SK-N-MC (cell line): Measurements from ENCODE around the gene LIMS3.
"Not testable (repeated sequence)": the region's sequence is repeated elsewhere in the genome, so short reads cannot be mapped to it uniquely, and the experiment has no call there.

Experiments
- DNase-seq: peaks from one replicate; pipeline ENCODE4 v3.0.0-alpha.2; 2011; ENCODE audit warnings: low read depth, low spot score
- H3K27ac ChIP-seq: fragments of 200-600 bp; sonication (generic); 2 replicates; pipeline ENCODE4 v1.5.1; 2016; ENCODE audit warnings: mixed run types
- H3K36me3 ChIP-seq: fragments of 200-600 bp; sonication (generic); 2 replicates; pipeline ENCODE4 v1.6.1; 2017; ENCODE audit warnings: antibody characterized with exemption, low read length, mixed read lengths; ENCODE audit not compliant: insufficient read depth
- H3K4me3 ChIP-seq: fragments of 200-600 bp; sonication (generic); 2 replicates; pipeline ENCODE4 v1.5.1; 2016
- H3K9ac ChIP-seq: fragments of 200-600 bp; sonication (generic); 2 replicates; pipeline ENCODE4 v1.8.0; 2017; ENCODE audit warnings: mixed run types, mixed read lengths; ENCODE audit not compliant: insufficient read length
- H3K9me3 ChIP-seq: fragments of 200-600 bp; sonication (generic); 2 replicates; pipeline ENCODE4 v1.6.1; 2017; ENCODE audit warnings: low read depth, mild to moderate bottlenecking, antibody characterized with exemption, low read length, moderate library complexity, mixed read lengths

Gene LIMS3

GRCh38 chr2:109898462-109899336 is at the start of gene LIMS3:
LIMS3 (plus strand) TSS chr2:109898688; CDS start chr2:109898729, 41 bp downstream.
- H3K27ac ChIP-seq, H3K9me3 ChIP-seq, H3K9ac ChIP-seq, DNase-seq, H3K36me3 ChIP-seq, H3K4me3 ChIP-seq: not testable (repeated sequence)

- not testable (repeated sequence) for H3K36me3 ChIP-seq, H3K4me3 ChIP-seq, DNase-seq, H3K27ac ChIP-seq, H3K9me3 ChIP-seq, H3K9ac ChIP-seq
These were observed 27.2 kb upstream of the LIMS3 start for GRCh38 chr2:109871129-109871751.

GRCh38 chr2:109876625-109877024 is 21.9 kb upstream of the LIMS3 start:
- H3K4me3 ChIP-seq, H3K36me3 ChIP-seq, H3K9me3 ChIP-seq, H3K27ac ChIP-seq, DNase-seq, H3K9ac ChIP-seq: not testable (repeated sequence)

- not testable (repeated sequence) for H3K4me3 ChIP-seq, DNase-seq
These were observed 16.4 kb upstream of the LIMS3 start for GRCh38 chr2:109882112-109882511.

GRCh38 chr2:109888414-109888813 is 10.1 kb upstream of the LIMS3 start:
- H3K27ac ChIP-seq, H3K9me3 ChIP-seq, H3K9ac ChIP-seq, DNase-seq, H3K36me3 ChIP-seq, H3K4me3 ChIP-seq: not testable (repeated sequence)

More at GRCh38 chr2:109882112-109882511, 16.4 kb upstream of the LIMS3 start:
- not testable (repeated sequence) for H3K9ac ChIP-seq, H3K9me3 ChIP-seq, H3K36me3 ChIP-seq, H3K27ac ChIP-seq

- H3K9me3 ChIP-seq, H3K36me3 ChIP-seq, H3K27ac ChIP-seq, H3K4me3 ChIP-seq, H3K9ac ChIP-seq, DNase-seq: not testable (repeated sequence)
These were observed 8.6 kb upstream of the LIMS3 start for GRCh38 chr2:109889909-109890308.

- H3K9ac ChIP-seq, H3K36me3 ChIP-seq, H3K9me3 ChIP-seq, H3K27ac ChIP-seq, DNase-seq, H3K4me3 ChIP-seq: not testable (repeated sequence)
These were observed 7.5 kb upstream of the LIMS3 start for GRCh38 chr2:109891024-109891423.

- DNase-seq, H3K36me3 ChIP-seq, H3K9ac ChIP-seq, H3K27ac ChIP-seq, H3K9me3 ChIP-seq, H3K4me3 ChIP-seq: not testable (repeated sequence)
These were observed 4.8 kb upstream of the LIMS3 start for GRCh38 chr2:109893736-109894135.

- not testable (repeated sequence) for DNase-seq, H3K4me3 ChIP-seq, H3K36me3 ChIP-seq, H3K9ac ChIP-seq, H3K9me3 ChIP-seq, H3K27ac ChIP-seq
These were observed 4.3 kb upstream of the LIMS3 start for GRCh38 chr2:109894141-109894540.

GRCh38 chr2:109895090-109895869 is 3.2 kb upstream of the LIMS3 start:
- not testable (repeated sequence) for DNase-seq, H3K9me3 ChIP-seq, H3K27ac ChIP-seq, H3K9ac ChIP-seq, H3K4me3 ChIP-seq, H3K36me3 ChIP-seq

- H3K27ac ChIP-seq, H3K9ac ChIP-seq, DNase-seq, H3K36me3 ChIP-seq, H3K9me3 ChIP-seq, H3K4me3 ChIP-seq: not testable (repeated sequence)
These were observed 2.3 kb upstream of the LIMS3 start for GRCh38 chr2:109896212-109896611.

- H3K27ac ChIP-seq, H3K9ac ChIP-seq, H3K4me3 ChIP-seq, H3K36me3 ChIP-seq, DNase-seq, H3K9me3 ChIP-seq: not testable (repeated sequence)
These were observed 573 bp upstream of the LIMS3 start for GRCh38 chr2:109897769-109898461.

GRCh38 chr2:109905796-109906195 is 7.3 kb downstream of the LIMS3 start:
- not testable (repeated sequence) for H3K27ac ChIP-seq, H3K9ac ChIP-seq, DNase-seq, H3K9me3 ChIP-seq, H3K4me3 ChIP-seq, H3K36me3 ChIP-seq

GRCh38 chr2:109908626-109909025 is 10.1 kb downstream of the LIMS3 start:
- H3K9me3 ChIP-seq, H3K36me3 ChIP-seq, H3K9ac ChIP-seq, H3K27ac ChIP-seq, DNase-seq, H3K4me3 ChIP-seq: not testable (repeated sequence)
